Activated CD4-positive, alpha-beta T cell treated with anti-CD3 and anti-CD28 coated beads for 36 hours (primary cell): ENCODE data around the gene HSD17B8. TPM values are rescaled to one million over a fixed set of nuclear protein-coding genes. Genes with fewer than 3 reads are reported as not detected.

Experiments
- ATAC-seq: fragments of 200-7000 bp; cut with Tn5 transposase; one replicate; pipeline ENCODE4 v1.10.0; 2021; ENCODE audit warnings: mild to moderate bottlenecking, moderate library complexity
- CTCF ChIA-PET: fragments of 350-600 bp; sonication (Branson Sonifier 250); formaldehyde crosslinking; loops from one replicate; lab custom pipeline; 2021; ENCODE audit warnings: antibody characterized with exemption; lab: Charles Lee
- POLR2A ChIA-PET: fragments of 350-600 bp; sonication (Branson Sonifier 250); formaldehyde crosslinking; loops from one replicate; lab custom pipeline; 2021; ENCODE audit warnings: antibody characterized with exemption, inconsistent platforms; lab: Charles Lee
- DNase-seq: peaks from one replicate; pipeline ENCODE4 v3.0.0-alpha.2; 2020
- H3K27ac Mint-ChIP-seq: one replicate; pipeline ENCODE4 v1.8.0; 2021; ENCODE audit warnings: mixed read lengths
- H3K27me3 Mint-ChIP-seq: one replicate; pipeline ENCODE4 v1.8.0; 2021; ENCODE audit warnings: mixed read lengths
- H3K36me3 Mint-ChIP-seq: one replicate; pipeline ENCODE4 v1.8.0; 2021; ENCODE audit warnings: low read depth, mixed read lengths
- H3K4me1 Mint-ChIP-seq: one replicate; pipeline ENCODE4 v1.8.0; 2021; ENCODE audit warnings: mixed read lengths
- H3K4me3 Mint-ChIP-seq: one replicate; pipeline ENCODE4 v1.8.0; 2021; ENCODE audit warnings: mild to moderate bottlenecking, moderate library complexity, mixed read lengths
- H3K9me3 Mint-ChIP-seq: one replicate; pipeline ENCODE4 v1.8.0; 2021; ENCODE audit warnings: low read depth, mixed read lengths
- intact Hi-C, 2 experiments: fragments of 100-400 bp; cut with DNase I in 1 of 2; cut with micrococcal nuclease in 1 of 2; formaldehyde crosslinking; loops; one replicate each; pipeline versions ENCODE4 v1.14.2 to v1.15.1; 2022 to 2024; cut with DNase I, micrococcal nuclease
- total RNA-seq, 2 experiments: library from RNA; stranded (reverse); gene quantifications; one replicate each; pipeline ENCODE4 v1.2.3, GENCODE V29; 2021

The HSD17B8 gene
- total RNA-seq, 2 experiments from 2014 or later, result 23.4 to 33.2 TPM

DNA sequence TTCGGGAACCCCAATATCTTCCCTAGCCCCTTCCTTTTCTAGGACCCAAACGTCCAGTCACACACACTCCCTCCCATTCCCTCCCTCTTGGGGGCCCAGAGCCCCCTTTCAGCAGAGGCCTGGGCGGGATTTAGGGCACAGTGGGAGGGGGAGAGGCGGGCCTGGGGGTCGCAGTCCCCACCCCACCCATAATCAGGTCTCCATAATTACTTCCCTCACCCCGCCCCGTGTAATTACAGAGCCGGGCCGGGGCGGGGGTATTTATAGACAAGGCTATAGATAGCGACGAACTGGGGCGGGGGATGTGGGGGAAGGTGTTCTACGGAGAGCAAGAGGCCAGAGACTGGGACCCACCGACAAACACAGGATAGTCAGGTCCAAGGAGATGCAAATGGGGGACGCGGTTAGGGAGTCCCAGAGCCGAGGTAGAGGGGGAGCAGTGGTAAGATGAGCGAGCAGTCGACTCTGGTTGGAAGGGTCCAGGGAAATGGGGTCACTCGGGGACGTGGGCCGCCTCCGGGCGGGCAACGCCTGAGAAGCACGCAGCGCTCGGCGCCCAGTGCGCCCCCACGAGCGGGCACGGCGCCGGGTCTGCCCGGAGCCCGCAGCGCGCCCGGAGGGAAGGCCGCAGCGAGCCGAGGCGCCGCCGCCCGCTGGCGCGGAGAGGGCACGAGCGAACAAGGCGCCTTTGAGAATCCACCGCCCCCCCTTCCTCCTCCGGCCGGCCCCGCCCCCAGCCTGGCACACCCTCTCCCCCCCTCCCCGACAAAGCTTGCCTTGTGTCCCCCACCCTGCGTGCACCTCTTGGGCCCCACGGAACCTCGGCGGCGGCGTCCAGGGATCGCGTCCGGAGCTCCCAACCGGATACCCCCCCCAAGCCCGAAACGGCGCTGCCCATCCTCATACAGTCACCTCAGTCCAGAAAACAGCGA is 11.5 kb upstream of the HSD17B8 start:
- ATAC-seq, result no peak
- H3K4me1 Mint-ChIP-seq, result peaks cover 31% of the 10 kb centered on the region
- H3K4me3 Mint-ChIP-seq, result no peak overlapping the region
- H3K27me3 Mint-ChIP-seq, result peaks cover 18% of the 10 kb centered on the region
- no peaks in the 10 kb centered on the region for H3K9me3 Mint-ChIP-seq
- ChIA-PET POLR2A (no interaction called here), CTCF (interaction anchor here (0.7 kb wide), 1 partner anchor 43 kb away, joined by 4 read pairs; no protein-coding TSS in a partner anchor)
- H3K36me3 Mint-ChIP-seq, result peaks cover 27% of the 10 kb centered on the region
- peak; percentile 43 for DNase-seq
- intact Hi-C loops, result loop anchor here in 1 of 2 experiments (10.0 kb wide), 1 partner anchor 68 kb away; no protein-coding TSS in a partner anchor
- peak overlapping the region; percentile 53 for H3K27ac Mint-ChIP-seq

DNA sequence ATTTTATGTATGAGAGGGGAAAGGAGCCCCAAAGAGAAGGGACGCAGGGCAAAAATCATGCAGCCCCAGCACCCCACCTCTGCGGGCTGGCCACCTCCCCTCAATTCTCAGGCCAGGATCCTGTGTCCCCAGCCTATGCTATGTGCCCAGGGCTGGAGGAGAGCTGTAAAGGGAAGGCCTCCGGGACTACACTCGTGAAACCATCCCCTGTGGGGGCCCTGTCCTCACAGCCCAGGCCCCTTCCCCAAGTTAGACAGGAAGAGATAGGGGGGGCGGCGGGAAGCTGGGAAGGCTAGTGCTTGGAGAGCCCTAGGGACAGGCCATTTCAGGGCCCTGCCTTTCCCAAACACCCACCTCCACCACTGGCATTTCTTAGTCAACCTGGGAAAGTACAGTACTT is 10.8 kb upstream of the HSD17B8 start:
- H3K4me3 Mint-ChIP-seq, result no peak overlapping the region
- ChIA-PET POLR2A (no interaction called here), CTCF (interaction anchor here (0.6 to 0.7 kb wide), 3 partner anchors 42 to 197 kb away, joined by 3 to 4 read pairs (median 4); no protein-coding TSS in a partner anchor)
- peaks cover 27% of the 10 kb centered on the region for H3K36me3 Mint-ChIP-seq
- ATAC-seq (no peak), DNase-seq (no peak)
- peaks cover 37% of the 10 kb centered on the region for H3K4me1 Mint-ChIP-seq
- intact Hi-C loops, result loop anchor here in 1 of 2 experiments (10.0 kb wide), 1 partner anchor 69 kb away; no protein-coding TSS in a partner anchor
- H3K27me3 Mint-ChIP-seq, result peaks cover 15% of the 10 kb centered on the region
- H3K9me3 Mint-ChIP-seq, result no peaks in the 10 kb centered on the region
- no peak overlapping the region for H3K27ac Mint-ChIP-seq

- Mint-ChIP-seq H3K36me3 (peaks cover 28% of the 10 kb centered on the region), H3K4me1 (peaks cover 45% of the 10 kb centered on the region), H3K27me3 (peaks cover 14% of the 10 kb centered on the region), H3K4me3 (no peak overlapping the region), H3K27ac (no peak overlapping the region), H3K9me3 (no peaks in the 10 kb centered on the region)
- POLR2A ChIA-PET, result no interaction called here
- intact Hi-C loops, result loop anchor here in 1 of 2 experiments (10.0 kb wide), 1 partner anchor 70 kb away; no protein-coding TSS in a partner anchor
- DNase-seq, result no peak
- no peak for ATAC-seq
- CTCF ChIA-PET, result interaction anchor here (1.0 to 1.1 kb wide), 2 partner anchors 11 to 178 kb away, joined by 3 to 4 read pairs; no protein-coding TSS in a partner anchor
Observed at GRCh38 chr6:33194431-33194979, 9.9 kb upstream of the HSD17B8 start.

DNA sequence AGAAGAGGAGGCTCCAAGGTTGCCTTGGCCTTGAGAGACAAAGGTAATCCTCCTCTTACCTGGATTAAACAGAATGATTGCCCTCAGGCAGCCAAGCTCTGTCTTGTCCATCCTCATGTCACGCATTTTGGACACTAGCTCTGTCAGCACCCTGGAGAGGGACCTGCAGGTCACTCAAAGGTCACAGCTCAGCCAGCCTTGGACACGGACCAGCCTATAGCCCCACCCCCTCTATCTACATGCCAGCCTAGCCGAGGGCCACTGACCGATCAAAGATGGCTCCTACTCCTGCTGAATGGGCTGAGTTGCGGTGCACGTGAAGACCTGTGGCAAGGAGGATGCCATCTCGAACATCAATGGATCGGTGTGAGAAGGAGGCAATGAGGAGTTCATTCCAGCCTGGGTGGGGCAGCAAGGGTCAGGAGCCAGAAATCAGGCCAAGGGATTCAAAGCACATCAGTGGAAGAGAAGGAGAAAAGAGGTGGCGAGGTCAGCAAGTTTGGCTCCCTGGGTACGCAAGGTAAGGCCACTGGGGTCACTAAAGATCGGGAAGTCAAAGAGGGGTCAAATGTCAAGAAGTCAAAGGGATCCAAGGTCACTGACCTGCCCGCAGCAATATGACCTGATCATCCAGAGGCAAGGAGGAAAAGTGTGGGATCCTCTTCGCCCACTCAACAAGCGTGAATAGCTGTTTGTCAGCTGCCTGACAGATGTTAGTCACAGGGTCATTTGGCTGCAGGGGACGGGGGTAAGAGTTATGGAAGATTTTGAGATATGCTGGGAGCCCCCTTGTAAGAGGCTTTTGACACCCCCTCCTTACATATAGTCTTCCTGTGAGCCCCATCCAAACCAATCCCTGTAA is 8.9 kb upstream of the HSD17B8 start:
- peaks cover 30% of the 10 kb centered on the region for H3K36me3 Mint-ChIP-seq
- intact Hi-C loops, result loop anchor here in 1 of 2 experiments (10.0 kb wide), 1 partner anchor 71 kb away; no protein-coding TSS in a partner anchor
- no peaks in the 10 kb centered on the region for H3K9me3 Mint-ChIP-seq
- ATAC-seq (no peak), DNase-seq (no peak)
- H3K4me3 Mint-ChIP-seq, result no peak overlapping the region
- POLR2A ChIA-PET, result interaction anchor here (1.7 kb wide), 1 partner anchor 13 kb away, joined by 5 read pairs; the partner anchor contains the start of gene RING1
- peaks cover 8% of the 10 kb centered on the region for H3K27me3 Mint-ChIP-seq
- no peak overlapping the region for H3K27ac Mint-ChIP-seq
- CTCF ChIA-PET, result interaction anchor here (0.8 to 1.8 kb wide), 2 partner anchors 53 to 78 kb away, joined by 3 to 4 read pairs; no protein-coding TSS in a partner anchor
- H3K4me1 Mint-ChIP-seq, result peaks cover 46% of the 10 kb centered on the region

GRCh38 chr6:33197431-33198048 is 6.9 kb upstream of the HSD17B8 start:
- CTCF ChIA-PET, result interaction anchor here (0.6 to 2.3 kb wide), 23 partner anchors 11 to 377 kb away, joined by 3 to 10 read pairs (median 4); partner anchors contain the start of genes HLA-DMA, RING1 and WDR46

DNA sequence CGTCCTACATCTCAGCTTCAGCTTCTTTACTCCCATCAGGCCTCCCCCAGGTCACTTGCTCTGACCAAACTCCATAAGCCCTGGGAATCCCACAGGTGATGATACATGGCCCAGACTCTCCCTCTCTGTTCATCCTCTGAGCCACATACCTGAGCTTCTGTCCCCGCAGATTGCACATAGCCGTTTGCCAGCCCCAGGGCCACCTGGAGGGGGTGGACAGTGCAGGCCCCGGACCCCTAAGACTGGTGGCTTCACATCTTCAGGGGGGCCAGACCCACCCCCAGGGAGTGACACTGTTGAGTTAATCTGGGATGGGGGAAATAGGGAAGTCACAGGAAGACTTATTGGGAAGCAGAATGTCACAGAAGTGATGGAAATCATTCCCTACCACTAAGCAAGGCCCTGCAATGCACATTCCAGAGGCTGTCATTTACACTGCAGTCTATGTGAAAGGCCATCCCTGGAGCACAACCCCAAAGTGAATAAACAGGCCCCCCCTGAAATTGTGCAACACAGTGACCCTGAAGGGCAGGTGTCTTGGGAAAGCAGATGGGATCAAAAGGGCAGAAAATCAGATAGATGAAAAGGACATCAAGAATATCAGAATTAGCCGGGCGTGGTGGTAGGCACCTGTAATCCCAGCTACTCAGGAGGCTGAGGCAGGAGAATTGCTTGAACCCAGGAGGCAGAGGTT is 6.1 kb upstream of the HSD17B8 start:
- Mint-ChIP-seq H3K36me3 (peaks cover 55% of the 10 kb centered on the region), H3K9me3 (no peaks in the 10 kb centered on the region), H3K27me3 (no peaks in the 10 kb centered on the region), H3K4me3 (peak overlapping the region; percentile 100), H3K27ac (peak overlapping the region; percentile 76), H3K4me1 (peaks cover 56% of the 10 kb centered on the region)
- ATAC-seq (no peak), DNase-seq (no peak)
- CTCF ChIA-PET, result interaction anchor here (0.6 to 2.3 kb wide), 15 partner anchors 10 to 663 kb away, joined by 3 to 10 read pairs (median 5); partner anchors contain the start of genes HLA-DMA and RING1
- intact Hi-C loops, result loop anchor here in 1 of 2 experiments (10.0 kb wide), 1 partner anchor 74 kb away; no protein-coding TSS in a partner anchor
- POLR2A ChIA-PET, result interaction anchor here (1.4 kb wide), 1 partner anchor 51 kb away, joined by 5 read pairs; no protein-coding TSS in a partner anchor

More at GRCh38 chr6:33197431-33198048, 6.9 kb upstream of the HSD17B8 start:
- Mint-ChIP-seq H3K36me3 (peaks cover 47% of the 10 kb centered on the region), H3K4me1 (peaks cover 53% of the 10 kb centered on the region), H3K27ac (peak overlapping the region; percentile 55), H3K27me3 (no peaks in the 10 kb centered on the region), H3K4me3 (peak overlapping the region; percentile 6), H3K9me3 (no peaks in the 10 kb centered on the region)
- ATAC-seq (peak; percentile 53), DNase-seq (peak; percentile 33)
- intact Hi-C loops, result loop anchor here (1.0 to 10.0 kb wide), 4 partner anchors 36 to 74 kb away; no protein-coding TSS in a partner anchor
- POLR2A ChIA-PET, result interaction anchor here (0.6 to 1.4 kb wide), 2 partner anchors 52 to 57 kb away, joined by 3 to 5 read pairs; no protein-coding TSS in a partner anchor

GRCh38 chr6:33198853-33199436 is 5.5 kb upstream of the HSD17B8 start:
- intact Hi-C loops, result loop anchor here in 1 of 2 experiments (10.0 kb wide), 1 partner anchor 74 kb away; no protein-coding TSS in a partner anchor
- ChIA-PET POLR2A (interaction anchor here (1.0 kb wide), 2 partner anchors 14 to 49 kb away, joined by 3 read pairs; no protein-coding TSS in a partner anchor), CTCF (interaction anchor here (0.6 kb wide), 1 partner anchor 662 kb away, joined by 3 read pairs; no protein-coding TSS in a partner anchor)
- Mint-ChIP-seq H3K27ac (peak overlapping the region; percentile 92), H3K27me3 (no peaks in the 10 kb centered on the region), H3K9me3 (no peaks in the 10 kb centered on the region), H3K4me3 (peak overlapping the region; percentile 100), H3K36me3 (peaks cover 61% of the 10 kb centered on the region), H3K4me1 (peaks cover 56% of the 10 kb centered on the region)
- DNase-seq (no peak), ATAC-seq (no peak)

DNA sequence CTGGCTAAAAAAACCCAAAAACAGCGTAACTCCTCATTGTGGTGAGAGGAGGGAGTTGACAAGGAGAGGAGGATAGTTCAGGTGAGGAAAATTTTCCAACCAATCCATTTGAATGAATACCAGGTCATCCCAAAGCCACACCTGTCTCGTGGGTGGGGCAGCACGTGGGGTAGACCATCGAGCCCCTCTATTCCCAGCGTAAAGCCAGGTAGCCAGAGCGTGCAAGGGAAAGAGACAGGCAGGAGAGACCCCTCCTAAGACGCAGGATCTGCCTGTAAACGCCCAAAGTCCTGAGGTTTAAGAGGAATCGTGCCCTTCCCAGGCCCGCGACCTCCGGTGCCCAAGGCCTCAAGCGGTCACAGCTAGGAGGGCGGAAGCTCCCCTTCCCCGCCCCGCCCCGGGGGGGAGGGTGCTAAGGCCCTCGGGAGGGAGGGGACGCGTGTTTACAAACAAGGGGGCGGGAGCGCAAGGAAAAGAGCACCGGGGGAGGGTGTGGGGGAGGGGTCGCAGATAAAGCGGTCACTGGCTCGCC is 4.7 kb upstream of the HSD17B8 start:
- ATAC-seq (peak; percentile 27), DNase-seq (peak; percentile 86)
- intact Hi-C loops, result loop anchor here (1.0 to 10.0 kb wide), 24 partner anchors 16 to 1535 kb away; partner anchors contain the start of genes AGPAT1 (in 2 of the 2), CUTA (in 2 of the 2), RNF5 (in 2 of the 2) and VPS52 (in 2 of the 2)
- Mint-ChIP-seq H3K27me3 (no peaks in the 10 kb centered on the region), H3K36me3 (peaks cover 62% of the 10 kb centered on the region), H3K4me3 (peak overlapping the region; percentile 100), H3K27ac (peak overlapping the region; percentile 92), H3K4me1 (peaks cover 58% of the 10 kb centered on the region), H3K9me3 (no peaks in the 10 kb centered on the region)
- ChIA-PET POLR2A (interaction anchor here (0.7 to 1.5 kb wide), 4 partner anchors 9 to 50 kb away, joined by 3 to 6 read pairs (median 4); no protein-coding TSS in a partner anchor), CTCF (interaction anchor here (0.6 to 1.5 kb wide), 5 partner anchors 49 to 248 kb away, joined by 3 to 7 read pairs (median 3); no protein-coding TSS in a partner anchor)
